Measurements from ENCODE around the gene KIF19. TPM values are rescaled to one million over a fixed set of nuclear protein-coding genes. Genes with fewer than 3 reads are reported as not detected.
A peak's percentile ranks its signal among the peaks of the same experiment; 100 is the strongest.

KIF19 gene
- total and polyA plus RNA-seq, 2 experiments from 2014 or later = 0.46 to 0.80 TPM

GRCh38 chr17:74305865-74306654 is 20.0 kb upstream of the KIF19 start:
- Histone ChIP-seq H3K27ac (no peak overlapping the region), H2AFZ (no peak overlapping the region), H3K79me2 (no peaks in the 10 kb centered on the region), H3K36me3 (replicated peaks; ENCODE audit: insufficient read depth, low read depth) (no peaks in the 10 kb centered on the region), H4K20me1 (ENCODE audit: insufficient read depth, poor library complexity, severe bottlenecking) (no peaks in the 10 kb centered on the region), H3K9me3 (ENCODE audit: low read depth) (no peaks in the 10 kb centered on the region), H3K27me3 (no peaks in the 10 kb centered on the region), H3K4me3 (no peak overlapping the region), H3K9me2 (replicated peaks; ENCODE audit: insufficient read depth) (no peaks in the 10 kb centered on the region), H3K4me2 (no peak overlapping the region), H3K4me1 (ENCODE audit: insufficient read depth) (no peaks in the 10 kb centered on the region)
- DNase-seq (ENCODE audit: low spot score) = no peak
- no peak for TF ChIP-seq EZH2phosphoT487 (IDR thresholded peaks at IDR 0.05; ENCODE audit: low read depth, severe bottlenecking, unreplicated experiment)
- TF ChIP-seq, protein P1, sequence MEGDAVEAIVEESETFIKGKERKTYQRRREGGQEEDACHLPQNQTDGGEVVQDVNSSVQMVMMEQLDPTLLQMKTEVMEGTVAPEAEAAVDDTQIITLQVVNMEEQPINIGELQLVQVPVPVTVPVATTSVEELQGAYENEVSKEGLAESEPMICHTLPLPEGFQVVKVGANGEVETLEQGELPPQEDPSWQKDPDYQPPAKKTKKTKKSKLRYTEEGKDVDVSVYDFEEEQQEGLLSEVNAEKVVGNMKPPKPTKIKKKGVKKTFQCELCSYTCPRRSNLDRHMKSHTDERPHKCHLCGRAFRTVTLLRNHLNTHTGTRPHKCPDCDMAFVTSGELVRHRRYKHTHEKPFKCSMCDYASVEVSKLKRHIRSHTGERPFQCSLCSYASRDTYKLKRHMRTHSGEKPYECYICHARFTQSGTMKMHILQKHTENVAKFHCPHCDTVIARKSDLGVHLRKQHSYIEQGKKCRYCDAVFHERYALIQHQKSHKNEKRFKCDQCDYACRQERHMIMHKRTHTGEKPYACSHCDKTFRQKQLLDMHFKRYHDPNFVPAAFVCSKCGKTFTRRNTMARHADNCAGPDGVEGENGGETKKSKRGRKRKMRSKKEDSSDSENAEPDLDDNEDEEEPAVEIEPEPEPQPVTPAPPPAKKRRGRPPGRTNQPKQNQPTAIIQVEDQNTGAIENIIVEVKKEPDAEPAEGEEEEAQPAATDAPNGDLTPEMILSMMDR (IDR thresholded peaks at IDR 0.05; ENCODE audit: poor library complexity) = peak; percentile 15
- WGBS (ENCODE audit: low lambda C conversion rate, missing lambda C conversion rate) = 81% methylated on average over 10 of the region's 10 CpGs

- H3K4me1 ChIP-seq (ENCODE audit: insufficient read depth) = no peaks in the 10 kb centered on the region
- no peaks in the 10 kb centered on the region for H3K79me2 ChIP-seq
- no peaks in the 10 kb centered on the region for H3K9me2 ChIP-seq (replicated peaks; ENCODE audit: insufficient read depth)
- DNase-seq (ENCODE audit: low spot score) = no peak
- H3K4me2 ChIP-seq = no peak overlapping the region
- H3K9me3 ChIP-seq (ENCODE audit: low read depth) = no peaks in the 10 kb centered on the region
- no peak overlapping the region for H3K27ac ChIP-seq
- no peaks in the 10 kb centered on the region for H3K36me3 ChIP-seq (replicated peaks; ENCODE audit: insufficient read depth, low read depth)
- H3K27me3 ChIP-seq = no peaks in the 10 kb centered on the region
- 76% methylated on average over 15 of the region's 15 CpGs for WGBS (ENCODE audit: low lambda C conversion rate, missing lambda C conversion rate)
- H3K4me3 ChIP-seq = no peak overlapping the region
- TF ChIP-seq, protein P1 (IDR thresholded peaks at IDR 0.05; ENCODE audit: poor library complexity) = no peak
- TF ChIP-seq EZH2 (IDR thresholded peaks at IDR 0.05; ENCODE audit: borderline replicate concordance) = no peak
- no peaks in the 10 kb centered on the region for H4K20me1 ChIP-seq (ENCODE audit: insufficient read depth, poor library complexity, severe bottlenecking)
- H2AFZ ChIP-seq = no peak overlapping the region
Observed at GRCh38 chr17:74307984-74308773, 17.8 kb upstream of the KIF19 start.

GRCh38 chr17:74309902-74310301 is 16.1 kb upstream of the KIF19 start:
- no peaks in the 10 kb centered on the region for H3K27me3 ChIP-seq
- DNase-seq (ENCODE audit: low spot score) = no peak
- no peaks in the 10 kb centered on the region for H3K9me2 ChIP-seq (replicated peaks; ENCODE audit: insufficient read depth)
- TF ChIP-seq EZH2phosphoT487 (IDR thresholded peaks at IDR 0.05; ENCODE audit: low read depth, severe bottlenecking, unreplicated experiment) = no peak
- no peaks in the 10 kb centered on the region for H3K9me3 ChIP-seq (ENCODE audit: low read depth)
- H3K4me2 ChIP-seq = no peak overlapping the region
- H3K4me1 ChIP-seq (ENCODE audit: insufficient read depth) = no peaks in the 10 kb centered on the region
- H3K4me3 ChIP-seq = no peak overlapping the region
- H3K27ac ChIP-seq = no peak overlapping the region
- no peaks in the 10 kb centered on the region for H3K79me2 ChIP-seq
- H3K36me3 ChIP-seq (replicated peaks; ENCODE audit: insufficient read depth, low read depth) = no peaks in the 10 kb centered on the region
- no peak overlapping the region for H2AFZ ChIP-seq
- H4K20me1 ChIP-seq (ENCODE audit: insufficient read depth, poor library complexity, severe bottlenecking) = no peaks in the 10 kb centered on the region
- WGBS (ENCODE audit: low lambda C conversion rate, missing lambda C conversion rate) = 64% methylated on average over 12 of the region's 12 CpGs

GRCh38 chr17:74314877-74315276 is 11.1 kb upstream of the KIF19 start:
- Histone ChIP-seq H2AFZ (no peak overlapping the region), H3K4me2 (no peak overlapping the region), H3K4me1 (ENCODE audit: insufficient read depth) (no peaks in the 10 kb centered on the region), H3K79me2 (no peaks in the 10 kb centered on the region), H3K36me3 (replicated peaks; ENCODE audit: insufficient read depth, low read depth) (no peaks in the 10 kb centered on the region), H3K9me3 (ENCODE audit: low read depth) (no peaks in the 10 kb centered on the region), H3K4me3 (no peak overlapping the region), H3K27ac (no peak overlapping the region), H3K9me2 (replicated peaks; ENCODE audit: insufficient read depth) (no peaks in the 10 kb centered on the region), H4K20me1 (ENCODE audit: insufficient read depth, poor library complexity, severe bottlenecking) (no peaks in the 10 kb centered on the region), H3K27me3 (no peaks in the 10 kb centered on the region)
- no peak for TF ChIP-seq EZH2phosphoT487 (IDR thresholded peaks at IDR 0.05; ENCODE audit: low read depth, severe bottlenecking, unreplicated experiment)
- TF ChIP-seq, protein P1 (IDR thresholded peaks at IDR 0.05; ENCODE audit: poor library complexity) = no peak
- TF ChIP-seq EZH2 (IDR thresholded peaks at IDR 0.05; ENCODE audit: borderline replicate concordance) = no peak
- no peak for DNase-seq (ENCODE audit: low spot score)
- WGBS (ENCODE audit: low lambda C conversion rate, missing lambda C conversion rate) = 92% methylated on average over 15 of the region's 15 CpGs
